OCI-LY1 (cell line): ENCODE results near the gene KNSTRN.

Experiments
- H2AFZ ChIP-seq: fragments of 200-600 bp; sonication (generic), shearing (Covaris generic); 2 replicates; pipeline ENCODE4 v1.6.0; 2014; ENCODE audit warnings: antibody characterized with exemption, mild to moderate bottlenecking, low read length
- H3F3A ChIP-seq: fragments of 200-600 bp; sonication (generic), shearing (Covaris generic); 2 replicates; pipeline ENCODE4 v1.6.0; 2014; ENCODE audit warnings: mild to moderate bottlenecking, antibody characterized with exemption, low read length, moderate library complexity; ENCODE audit not compliant: insufficient read depth
- H3K27ac ChIP-seq: fragments of 200-600 bp; sonication (generic); 2 replicates; pipeline ENCODE4 v1.5.1; 2014; ENCODE audit warnings: low read length, mixed run types, mild to moderate bottlenecking, low read depth; ENCODE audit not compliant: poor library complexity, severe bottlenecking
- H3K27me3 ChIP-seq: fragments of 200-600 bp; sonication (generic); 2 replicates; pipeline ENCODE4 v1.6.0; 2014; ENCODE audit warnings: antibody characterized with exemption, mild to moderate bottlenecking, low read length, moderate library complexity; ENCODE audit not compliant: insufficient read depth
- H3K36me3 ChIP-seq: fragments of 200-600 bp; sonication (generic); 2 replicates; pipeline ENCODE4 v1.6.1; 2014; ENCODE audit warnings: mild to moderate bottlenecking, antibody characterized with exemption, low read length, moderate library complexity, mixed read lengths; ENCODE audit not compliant: insufficient read depth
- H3K4me1 ChIP-seq: fragments of 200-600 bp; sonication (generic); 2 replicates; pipeline ENCODE4 v1.5.1; 2014; ENCODE audit warnings: mild to moderate bottlenecking, low read length, moderate library complexity; ENCODE audit not compliant: insufficient read depth, severe bottlenecking
- H3K4me2 ChIP-seq: fragments of 200-600 bp; sonication (generic), shearing (Covaris generic); 2 replicates; pipeline ENCODE4 v1.6.1; 2014; ENCODE audit warnings: low read length
- H3K4me3 ChIP-seq: fragments of 200-600 bp; sonication (generic); 2 replicates; pipeline ENCODE4 v1.5.1; 2014; ENCODE audit warnings: low read length, low read depth, mild to moderate bottlenecking, mixed read lengths; ENCODE audit not compliant: poor library complexity, severe bottlenecking
- H3K79me2 ChIP-seq: fragments of 200-600 bp; shearing (Covaris generic); 2 replicates; pipeline ENCODE4 v1.6.1; 2016; ENCODE audit warnings: mixed run types, low read length, mixed read lengths; ENCODE audit not compliant: insufficient read depth
- H3K9ac ChIP-seq: fragments of 200-600 bp; sonication (generic), shearing (Covaris generic); 2 replicates; pipeline ENCODE4 v1.6.1; 2014; ENCODE audit warnings: mild to moderate bottlenecking, low read length, mixed read lengths
- H3K9me2 ChIP-seq: fragments of 200-600 bp; sonication (generic), shearing (Covaris generic); 2 replicates; pipeline ENCODE4 v1.6.1; 2014; ENCODE audit warnings: low read depth, mild to moderate bottlenecking, low read length, mixed read lengths
- H3K9me3 ChIP-seq: fragments of 200-600 bp; shearing (Covaris generic); 2 replicates; pipeline ENCODE4 v1.6.1; 2014; ENCODE audit warnings: low read length, mixed read lengths
- H4K20me1 ChIP-seq: fragments of 200-600 bp; sonication (generic), shearing (Covaris generic); 2 replicates; pipeline ENCODE4 v1.6.0; 2016; ENCODE audit warnings: mild to moderate bottlenecking, low read length; ENCODE audit not compliant: insufficient read depth
- EZH2 ChIP-seq: fragments of 200-600 bp; sonication (generic), shearing (Covaris generic); IDR thresholded peaks from 2 replicates; pipeline ENCODE4 v1.8.0; 2017; ENCODE audit warnings: borderline replicate concordance, mixed run types, mild to moderate bottlenecking, antibody characterized with exemption, low read length, moderate library complexity, mixed read lengths
- TF ChIP-seq, protein P1 (sequence below): fragments of 200-600 bp; sonication (generic), shearing (Covaris generic); IDR thresholded peaks from 2 replicates; pipeline ENCODE4 v1.5.1; 2017; ENCODE audit warnings: mild to moderate bottlenecking, antibody characterized with exemption, low read length, moderate library complexity, mixed read lengths

The KNSTRN gene

DNA sequence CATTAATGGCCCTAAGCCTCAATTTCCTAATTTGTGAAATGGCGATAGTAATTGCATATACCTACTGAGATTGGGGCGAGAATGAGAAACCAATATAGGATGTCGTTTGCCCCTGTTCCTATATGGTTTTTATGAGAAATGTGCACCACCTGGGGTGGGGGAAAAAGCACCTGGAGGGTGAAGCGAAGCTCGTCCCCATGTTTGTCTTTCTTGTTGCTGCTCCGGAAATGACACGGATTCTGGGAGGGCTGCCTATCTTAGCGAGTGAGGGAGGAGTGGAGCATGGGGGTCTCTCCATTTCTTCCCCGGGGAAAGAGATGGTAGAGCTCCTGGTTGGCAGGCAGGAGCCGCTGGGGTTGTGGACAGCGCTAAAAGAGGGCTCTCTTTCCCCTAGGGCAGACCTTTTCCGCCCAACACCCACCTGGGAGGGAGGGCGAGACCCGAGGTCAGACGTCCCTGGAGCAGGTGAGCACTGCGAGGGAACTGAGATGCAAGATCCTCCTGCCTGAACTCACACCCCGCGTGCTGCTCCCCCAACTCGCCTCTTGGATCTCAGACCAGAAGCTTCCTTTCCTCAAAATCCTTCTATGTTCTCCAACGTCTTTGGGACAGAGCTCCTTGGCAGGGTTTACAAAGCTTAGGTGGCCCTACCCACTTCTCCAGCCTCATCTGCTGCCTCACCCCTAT, 52.6 kb downstream of the KNSTRN start:
- Histone ChIP-seq H3K4me2 (no peak overlapping the region), H3K4me1 (peaks cover 8% of the 10 kb centered on the region)

DNA sequence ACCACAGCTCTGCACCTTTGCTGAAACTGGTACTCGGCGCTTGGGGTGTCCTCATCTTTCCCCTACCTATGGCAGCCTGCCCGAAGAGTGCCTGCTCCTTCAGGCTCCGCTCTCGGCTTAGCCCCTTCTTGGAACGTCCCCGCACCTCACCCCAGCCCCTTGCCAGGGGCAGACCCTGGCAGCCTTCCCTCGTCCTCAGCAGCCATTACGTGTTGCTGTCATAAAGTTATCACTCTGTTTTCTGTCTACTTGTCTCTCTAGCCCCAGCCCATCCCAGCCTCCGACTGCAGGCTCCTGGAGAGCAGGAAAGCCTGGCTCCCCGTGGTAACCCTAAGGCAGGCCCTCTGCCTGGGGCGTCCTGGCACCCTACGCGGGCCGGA, 53.2 kb downstream of the KNSTRN start:
- Histone ChIP-seq H3K9ac (no peak overlapping the region), H3K36me3 (no peaks in the 10 kb centered on the region), H2AFZ (no peak overlapping the region), H3K4me2 (no peak overlapping the region), H3K9me3 (no peaks in the 10 kb centered on the region), H3K79me2 (no peaks in the 10 kb centered on the region), H3K27me3 (peaks cover 12% of the 10 kb centered on the region; the same call in 1 of the 2 replicates), H3F3A (no peaks in the 10 kb centered on the region), H3K27ac (no peak overlapping the region), H3K9me2 (no peaks in the 10 kb centered on the region), H4K20me1 (no peaks in the 10 kb centered on the region), H3K4me3 (no peak overlapping the region), H3K4me1 (peaks cover 11% of the 10 kb centered on the region)
- TF ChIP-seq, protein P1, sequence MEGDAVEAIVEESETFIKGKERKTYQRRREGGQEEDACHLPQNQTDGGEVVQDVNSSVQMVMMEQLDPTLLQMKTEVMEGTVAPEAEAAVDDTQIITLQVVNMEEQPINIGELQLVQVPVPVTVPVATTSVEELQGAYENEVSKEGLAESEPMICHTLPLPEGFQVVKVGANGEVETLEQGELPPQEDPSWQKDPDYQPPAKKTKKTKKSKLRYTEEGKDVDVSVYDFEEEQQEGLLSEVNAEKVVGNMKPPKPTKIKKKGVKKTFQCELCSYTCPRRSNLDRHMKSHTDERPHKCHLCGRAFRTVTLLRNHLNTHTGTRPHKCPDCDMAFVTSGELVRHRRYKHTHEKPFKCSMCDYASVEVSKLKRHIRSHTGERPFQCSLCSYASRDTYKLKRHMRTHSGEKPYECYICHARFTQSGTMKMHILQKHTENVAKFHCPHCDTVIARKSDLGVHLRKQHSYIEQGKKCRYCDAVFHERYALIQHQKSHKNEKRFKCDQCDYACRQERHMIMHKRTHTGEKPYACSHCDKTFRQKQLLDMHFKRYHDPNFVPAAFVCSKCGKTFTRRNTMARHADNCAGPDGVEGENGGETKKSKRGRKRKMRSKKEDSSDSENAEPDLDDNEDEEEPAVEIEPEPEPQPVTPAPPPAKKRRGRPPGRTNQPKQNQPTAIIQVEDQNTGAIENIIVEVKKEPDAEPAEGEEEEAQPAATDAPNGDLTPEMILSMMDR = no peak
- TF ChIP-seq EZH2 = no peak

More for the DNA sequence above, 52.6 kb downstream of the KNSTRN start:
- Histone ChIP-seq H3K9me3 (no peaks in the 10 kb centered on the region), H3K9ac (no peak overlapping the region), H3K27ac (no peak overlapping the region), H3K36me3 (no peaks in the 10 kb centered on the region), H3K4me3 (no peak overlapping the region), H4K20me1 (no peaks in the 10 kb centered on the region), H3K27me3 (peaks cover 12% of the 10 kb centered on the region; the same call in 1 of the 2 replicates), H3K79me2 (no peaks in the 10 kb centered on the region), H3K9me2 (no peaks in the 10 kb centered on the region), H3F3A (no peaks in the 10 kb centered on the region), H2AFZ (no peak overlapping the region)
- TF ChIP-seq, protein P1 = no peak

DNA sequence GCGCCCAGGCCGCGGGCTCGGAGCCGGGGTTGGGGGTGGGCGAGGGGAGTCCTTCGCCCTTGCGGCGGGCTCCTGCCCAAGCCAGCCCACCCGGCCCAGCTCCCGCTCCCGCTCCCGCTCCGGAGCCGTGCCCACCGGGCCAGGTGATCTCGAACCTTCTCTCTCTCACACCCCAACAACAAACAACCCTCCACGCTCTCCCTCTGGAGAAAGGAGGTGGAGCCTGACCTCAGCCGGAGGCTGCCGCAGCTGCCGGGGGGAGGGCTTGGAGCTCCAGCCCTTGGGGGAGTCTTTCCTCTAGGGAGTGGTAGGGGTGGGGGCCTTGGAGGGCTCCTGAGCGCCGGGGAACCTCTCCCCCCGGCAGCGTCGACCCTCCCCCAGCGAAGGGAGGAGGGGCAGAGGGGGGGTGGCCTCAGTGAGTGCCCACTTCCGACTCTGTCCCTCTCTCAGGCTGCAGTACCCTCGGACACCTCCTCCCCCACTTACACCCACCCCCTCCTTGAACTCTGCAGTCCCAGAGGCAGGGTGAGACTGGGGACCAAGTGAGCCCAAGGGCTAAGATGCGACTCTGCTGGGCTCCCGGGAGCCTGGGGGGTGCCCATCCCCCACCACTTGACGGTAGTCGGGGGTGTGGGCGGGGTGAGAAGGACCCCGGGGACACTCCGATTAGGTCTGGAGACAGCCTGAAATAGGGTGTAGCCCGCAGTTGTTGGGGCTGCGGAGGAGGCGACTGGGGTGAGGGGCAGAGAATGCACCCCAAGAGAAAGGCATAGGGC, 53.8 kb downstream of the KNSTRN start:
- Histone ChIP-seq H3K36me3 (no peaks in the 10 kb centered on the region), H2AFZ (no peak overlapping the region), H3K79me2 (no peaks in the 10 kb centered on the region), H3K4me3 (no peak overlapping the region), H3K27ac (no peak overlapping the region), H3K9me2 (no peaks in the 10 kb centered on the region), H3K9me3 (no peaks in the 10 kb centered on the region), H3F3A (no peaks in the 10 kb centered on the region), H3K9ac (no peak overlapping the region), H4K20me1 (no peaks in the 10 kb centered on the region), H3K4me1 (peaks cover 11% of the 10 kb centered on the region), H3K27me3 (peaks cover 12% of the 10 kb centered on the region; the same call in 1 of the 2 replicates), H3K4me2 (no peak overlapping the region)
- TF ChIP-seq, protein P1 = no peak
- no peak for TF ChIP-seq EZH2
